ENCODE results near the gene APH1B. TPM values are rescaled to one million over a fixed set of nuclear protein-coding genes. Genes with fewer than 3 reads are reported as not detected.

Gene APH1B
- total and polyA plus RNA-seq, 9 of the 15 experiments (the other 6 are each of a cell fraction or from before 2014, with no cell fraction given), result 5.1 to 9.7 (median 7.0) TPM

- Histone ChIP-seq H3K9me3 (replicated peaks; ENCODE audit: control insufficient read depth, insufficient read depth, low read depth, low read length) (no peaks in the 10 kb centered on the region), H3K9me1 (ENCODE audit: control insufficient read depth, insufficient read depth, low read length) (no peaks in the 10 kb centered on the region), H4K20me1 (replicated peaks; ENCODE audit: control insufficient read depth, insufficient read depth, low read length) (no peaks in the 10 kb centered on the region), H2AFZ (ENCODE audit: low read depth, low read length) (no peak overlapping the region), H3K4me3 (no peak overlapping the region), H3K79me2 (ENCODE audit: control insufficient read depth, insufficient read depth, low read length) (no peaks in the 10 kb centered on the region), H3K27ac (ENCODE audit: extremely low read depth, low read depth, low read length) (no peak overlapping the region), H3K36me3 (ENCODE audit: control insufficient read depth, insufficient read depth, low read length) (no peaks in the 10 kb centered on the region), H3K4me2 (ENCODE audit: insufficient read depth, low read length) (no peak overlapping the region), H3K9ac (ENCODE audit: insufficient read depth in 1 of 2, low read depth in 2 of 2, low read length in 2 of 2) (no peak overlapping the region), H3K4me1 (replicated peaks in 1 of 2; ENCODE audit: control insufficient read depth in 2 of 2, insufficient read depth in 2 of 2, low read length in 2 of 2) (peaks cover 0 to 25% of the 10 kb centered on the region in 2 experiments; a peak in 4 of 5 replicates), H3K27me3 (ENCODE audit: control insufficient read depth in 2 of 2, insufficient read depth in 2 of 2, low read length in 2 of 2) (no peaks in the 10 kb centered on the region)
- intact Hi-C loops (cut with micrococcal nuclease) (no loop called here), in situ Hi-C loops (cut with MboI) (no loop called here)
- FAIRE-seq (no peak), DNase-seq (ENCODE audit: extremely low read depth in 1 of 4, low spot score in 3 of 4) (no peak), ATAC-seq (no peak)
- BruUV-seq (replicated peaks), result no TSS peak
- WGBS (ENCODE audit: insufficient coverage, low coverage, missing lambda C conversion rate), result 39% methylated on average over 10 of the region's 10 CpGs
- ChIA-PET POLR2A (interaction anchor here (0.9 to 1.1 kb wide), 3 partner anchors 10 to 30 kb away, joined by 3 to 5 read pairs (median 3); no protein-coding TSS in a partner anchor), CTCF (ENCODE audit: low intra/inter-chr PET ratio) (no interaction called here)
- TF ChIP-seq HNRNPH1 (optimal IDR thresholded peaks at IDR 0.05; ENCODE audit: low read depth, low read length) (no peak), FOXP4 (CRISPR knock-in tag; IDR thresholded peaks at IDR 0.05; ENCODE audit: borderline replicate concordance) (no peak), ZBTB11 (CRISPR knock-in tag; IDR thresholded peaks at IDR 0.05) (no peak), ZNF263 (CRISPR knock-in tag; IDR thresholded peaks at IDR 0.05; ENCODE audit: borderline replicate concordance) (no peak), PHB (CRISPR knock-in tag; IDR thresholded peaks at IDR 0.05) (no peak)
Measured at GRCh38 chr15:63339006-63339766, 61.8 kb downstream of the APH1B start.
